Activated CD4-positive, alpha-beta T cell treated with anti-CD3 and anti-CD28 coated beads, Interleukin-2, amount 50 U/mL, for 24 hours (primary cell): ENCODE measurements around the gene PTP4A1.
A peak's percentile ranks its signal among the peaks of the same experiment; 100 is the strongest.
"Not testable (repeated sequence)": the region's sequence is repeated elsewhere in the genome, so short reads cannot be mapped to it uniquely, and the experiment has no call there.

Experiments
- DNase-seq, 2 donors: peaks; one replicate each; pipeline ENCODE4 v3.0.0-alpha.2; 2020; ENCODE audit warnings: low read depth in 1 of 2, low spot score in 1 of 2

Gene PTP4A1

DNA sequence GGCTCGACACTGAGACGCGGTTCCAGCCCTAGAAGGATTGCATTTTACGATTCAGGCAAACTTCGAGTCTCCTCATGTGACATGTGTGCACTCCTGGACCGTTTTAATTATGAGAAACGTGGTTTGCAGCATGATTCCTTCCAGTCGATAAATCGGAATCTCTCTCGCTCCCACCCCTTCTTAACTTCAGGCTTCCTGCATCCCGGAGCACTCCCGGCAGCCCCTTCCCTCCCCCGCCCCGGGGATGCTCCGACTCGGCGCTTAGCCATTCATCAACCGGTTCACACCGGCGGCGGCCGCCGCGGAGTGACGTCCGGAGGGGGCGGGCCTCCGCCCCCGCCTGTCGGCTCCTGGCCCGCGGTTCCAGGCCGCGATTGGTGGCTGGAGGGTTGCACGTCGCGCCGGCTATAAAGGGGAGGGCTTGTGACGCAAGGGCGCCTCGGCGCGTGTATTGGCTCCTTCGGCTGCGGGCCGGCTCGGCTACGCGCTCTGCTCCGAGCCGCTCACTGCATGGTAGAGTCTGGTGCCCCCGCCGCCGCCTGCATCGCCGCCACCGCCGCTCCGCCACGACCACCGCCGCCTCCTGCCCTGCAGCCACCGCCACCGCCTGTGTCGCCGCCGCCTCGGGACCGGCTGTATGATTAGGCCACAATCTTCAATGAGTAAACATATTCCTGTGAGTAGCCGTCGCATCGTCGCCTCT, at the start of gene PTP4A1, which contains the start of gene LOC128125822:
PTP4A1 (plus strand) TSS at position 437 of the 703 bp plus-strand sequence. CDS start 4,401 bp downstream, outside the sequence.
LOC128125822 (plus strand) TSS at position 437 of the 703 bp plus-strand sequence.
- peak; percentile 91 to 95 for DNase-seq

DNA sequence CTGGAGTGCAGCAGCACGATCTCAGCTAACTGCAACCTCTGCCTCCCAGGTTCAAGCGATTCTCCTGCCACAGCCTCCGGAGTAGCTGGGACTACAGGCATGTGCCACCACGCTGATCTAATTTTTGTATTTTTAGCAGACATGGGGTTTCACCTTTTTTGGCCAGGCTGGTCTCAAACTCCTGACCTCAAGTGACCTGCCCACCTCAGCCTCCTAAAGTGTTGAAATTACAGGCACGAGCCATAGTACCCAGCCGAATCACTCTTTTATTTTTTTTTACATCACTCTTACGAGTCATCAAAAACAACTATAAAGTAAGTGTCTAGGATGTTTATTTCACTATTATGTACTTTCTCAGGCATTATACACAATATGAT, 49.4 kb upstream of the PTP4A1 start:
- DNase-seq: not testable (repeated sequence)

DNA sequence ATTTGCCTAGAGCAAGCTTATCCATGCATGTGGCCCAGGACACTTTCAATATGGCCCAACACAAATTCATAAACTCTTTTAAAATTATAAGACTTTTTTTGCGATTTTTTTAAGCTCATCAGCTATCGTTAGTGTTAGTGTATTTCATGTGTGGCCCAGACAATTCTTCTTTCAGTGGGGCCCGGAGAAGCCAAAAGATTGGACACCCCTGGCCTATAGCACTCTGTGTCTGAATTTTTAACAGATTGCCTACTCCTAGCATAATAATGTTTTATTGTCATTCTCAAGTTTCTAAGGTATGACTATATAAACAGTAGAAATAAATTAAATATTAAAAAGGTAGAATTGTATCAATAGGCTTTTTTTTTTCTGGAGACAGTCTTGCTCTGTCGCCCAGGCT, 48.6 kb upstream of the PTP4A1 start:
- no peak for DNase-seq

DNA sequence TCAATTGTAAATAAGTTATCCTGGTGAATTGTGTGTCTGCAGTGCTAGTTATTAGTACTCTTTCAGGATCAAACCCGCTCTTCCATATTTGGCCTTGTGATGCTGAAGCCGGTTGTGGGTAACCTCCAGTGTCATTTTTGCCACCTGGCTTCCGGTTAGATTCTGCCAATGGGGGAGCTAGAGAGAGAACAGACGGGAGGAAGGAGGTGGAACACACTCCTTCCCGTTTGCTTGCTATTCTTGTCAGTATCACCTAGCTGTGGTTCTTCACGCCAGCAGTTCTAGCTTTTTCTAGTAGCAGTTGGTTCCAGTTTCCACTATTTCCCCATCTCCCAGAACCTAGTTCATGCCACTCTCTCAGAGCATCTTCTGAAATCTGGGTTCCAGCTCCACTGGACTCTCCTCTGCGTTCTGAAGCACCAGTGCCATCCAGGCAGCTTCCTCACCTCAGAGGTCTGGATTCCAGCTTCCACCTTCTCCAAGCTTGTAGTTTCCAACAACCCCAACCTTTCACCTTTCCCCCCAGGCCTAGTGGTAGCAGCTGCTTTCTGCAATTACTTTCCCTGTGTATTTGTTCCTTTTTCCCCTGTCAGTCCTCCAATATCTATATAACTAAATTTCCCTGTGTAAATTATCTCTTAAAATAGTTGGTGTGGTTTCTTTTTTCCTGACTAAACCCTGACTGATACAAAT, 46.9 kb upstream of the PTP4A1 start:
- no peak for DNase-seq

DNA sequence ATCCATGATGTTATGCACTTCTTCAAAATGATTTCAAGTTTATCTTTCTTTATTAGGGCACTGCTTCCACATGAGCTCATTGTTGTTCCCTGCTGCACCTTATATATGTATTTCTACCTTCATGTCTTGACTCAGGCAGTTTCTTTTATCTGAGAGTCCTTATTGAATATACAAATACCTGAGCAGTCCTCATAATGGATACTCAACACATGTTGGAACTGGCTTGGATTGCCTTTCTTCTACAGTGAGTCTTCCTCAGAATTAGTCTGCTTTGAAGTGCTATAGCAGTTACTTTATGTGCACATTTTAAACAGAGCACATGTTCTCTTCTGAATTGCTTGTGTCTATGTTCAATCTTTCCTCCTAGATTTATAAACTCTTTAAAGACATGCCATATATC, 45.3 kb upstream of the PTP4A1 start:
- no peak for DNase-seq

DNA sequence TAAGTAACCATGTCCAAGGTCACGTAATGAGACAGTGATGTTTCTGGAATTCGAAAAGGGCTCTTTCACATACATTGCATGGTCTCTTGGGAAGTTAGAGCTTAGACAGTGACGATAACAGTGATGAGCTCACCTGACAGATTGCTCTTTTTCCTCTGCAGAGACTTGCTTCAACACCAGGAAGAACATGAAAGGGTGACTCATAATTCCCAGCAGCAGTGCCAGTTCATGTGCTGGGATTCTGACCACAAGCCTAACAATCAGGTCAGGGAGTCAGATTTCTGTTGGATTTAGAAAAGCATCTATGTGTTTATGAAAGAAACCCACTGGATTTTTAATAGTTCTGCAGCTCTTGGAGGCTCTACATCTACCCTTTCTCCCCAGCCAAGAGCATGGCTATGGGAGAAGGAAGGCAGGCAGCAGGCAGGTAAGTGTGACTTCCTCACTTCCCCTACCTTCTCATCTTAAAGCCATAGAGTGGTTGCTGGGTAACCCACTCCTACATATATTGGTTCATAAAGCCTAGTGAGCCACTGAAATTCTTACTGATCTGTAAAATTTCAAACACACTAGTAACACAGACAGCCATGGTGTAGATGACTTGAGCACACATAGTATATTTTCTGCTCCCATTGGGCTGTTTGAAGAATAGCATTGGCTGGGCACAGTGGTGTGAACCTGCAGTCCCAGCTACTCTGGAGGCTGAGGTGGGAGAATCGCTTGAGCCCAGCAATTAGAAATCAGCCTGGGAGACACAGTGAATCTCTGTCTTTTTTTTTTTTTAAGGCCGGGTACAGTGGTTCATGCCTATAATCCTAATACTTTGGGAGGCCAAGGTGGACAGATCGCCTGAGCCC, 44.4 kb upstream of the PTP4A1 start:
- no peak for DNase-seq

DNA sequence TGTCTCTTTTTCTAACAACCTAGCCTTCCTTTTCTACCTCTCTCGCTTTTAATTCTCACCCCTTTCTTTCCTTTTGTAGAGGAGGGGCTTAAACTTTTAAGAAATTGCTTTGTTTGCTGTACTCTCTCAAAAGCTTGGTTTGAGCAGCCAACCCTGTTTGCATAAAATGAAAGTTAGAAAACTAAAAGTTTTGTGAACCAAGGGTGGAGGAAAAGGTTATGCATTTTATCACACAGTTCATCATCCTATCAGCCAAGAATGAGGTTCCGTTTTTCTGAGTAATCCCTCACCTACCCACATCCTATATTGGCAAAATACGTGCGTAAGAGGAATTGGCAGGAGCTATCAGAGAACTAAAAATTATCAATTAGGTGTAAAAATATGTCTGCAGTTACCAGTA, 42.8 kb upstream of the PTP4A1 start:
- no peak for DNase-seq

DNA sequence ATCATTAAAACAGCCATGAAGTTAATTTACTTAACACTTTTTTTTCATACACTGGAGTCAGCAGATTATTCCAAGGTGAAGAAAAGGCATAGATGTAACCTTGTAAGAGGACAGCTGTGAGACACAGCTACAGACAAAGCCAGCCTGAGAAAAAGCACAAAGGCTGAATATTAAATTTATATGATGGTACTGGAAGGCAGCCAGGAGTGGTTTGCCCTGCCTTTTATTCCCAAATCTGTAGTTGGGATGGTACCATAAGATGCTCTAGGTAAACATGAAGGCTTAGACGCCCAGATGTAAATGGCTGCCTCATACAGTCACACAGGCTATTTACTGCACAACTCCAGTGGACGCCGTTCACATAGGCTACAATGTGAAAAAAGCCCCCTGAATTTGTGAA, 42.1 kb upstream of the PTP4A1 start:
- DNase-seq: no peak

DNA sequence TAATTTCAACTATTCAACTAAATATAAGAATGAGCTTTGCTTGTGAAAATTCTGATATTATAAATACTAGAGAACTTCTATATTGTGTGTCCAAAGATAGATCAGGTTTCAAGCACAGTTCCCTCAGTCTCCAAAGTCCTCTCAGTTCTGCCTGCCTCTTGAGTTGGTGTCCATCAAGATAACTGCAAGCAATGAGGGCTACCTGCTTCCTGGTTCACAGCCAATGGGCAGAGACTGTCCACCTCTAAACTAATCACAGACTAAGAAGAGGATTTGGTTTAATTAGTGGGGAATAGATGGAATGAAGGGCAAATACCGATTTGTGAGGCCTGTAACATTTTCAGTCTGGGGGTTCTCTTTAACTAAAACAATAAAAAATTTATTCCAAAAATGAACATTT, 41.3 kb upstream of the PTP4A1 start:
- DNase-seq: no peak

DNA sequence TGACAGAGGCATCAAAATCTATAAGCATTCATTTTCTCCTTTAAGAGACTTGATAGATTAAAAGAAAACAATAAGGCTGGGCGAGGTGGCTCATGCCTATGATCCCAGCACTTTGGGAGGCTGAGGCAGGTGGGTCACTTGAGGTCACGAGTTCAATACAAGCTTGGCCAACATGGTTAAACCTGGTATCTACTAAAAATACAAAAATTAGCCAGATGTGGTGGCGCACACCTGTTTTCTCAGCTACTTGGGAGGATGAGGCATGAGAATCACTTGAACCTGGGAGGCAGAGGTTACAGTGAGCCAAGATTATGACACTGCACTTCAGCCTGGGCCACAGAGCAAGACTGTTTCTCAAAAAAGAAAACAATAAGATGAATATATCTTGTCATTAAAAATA, 39.3 kb upstream of the PTP4A1 start:
- no peak for DNase-seq

DNA sequence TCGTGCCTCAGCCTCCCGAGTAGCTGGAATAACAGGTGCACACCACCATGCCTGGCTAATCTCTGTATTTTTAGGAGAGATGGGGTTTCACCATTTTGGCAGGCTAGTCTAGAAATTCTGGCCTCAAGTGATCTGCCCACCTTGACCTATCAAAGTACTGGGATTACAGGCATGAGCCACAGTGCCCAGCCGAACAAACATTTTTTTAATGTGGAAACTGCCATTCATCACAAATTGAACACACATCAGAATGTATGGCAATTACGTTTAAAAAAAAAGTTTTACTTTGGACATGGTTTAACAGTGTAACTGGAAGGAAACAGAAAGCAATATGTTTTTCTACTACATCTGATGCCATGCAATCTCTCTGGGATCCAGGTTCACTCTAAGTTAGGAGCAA, 38.3 kb upstream of the PTP4A1 start:
- DNase-seq: no peak

DNA sequence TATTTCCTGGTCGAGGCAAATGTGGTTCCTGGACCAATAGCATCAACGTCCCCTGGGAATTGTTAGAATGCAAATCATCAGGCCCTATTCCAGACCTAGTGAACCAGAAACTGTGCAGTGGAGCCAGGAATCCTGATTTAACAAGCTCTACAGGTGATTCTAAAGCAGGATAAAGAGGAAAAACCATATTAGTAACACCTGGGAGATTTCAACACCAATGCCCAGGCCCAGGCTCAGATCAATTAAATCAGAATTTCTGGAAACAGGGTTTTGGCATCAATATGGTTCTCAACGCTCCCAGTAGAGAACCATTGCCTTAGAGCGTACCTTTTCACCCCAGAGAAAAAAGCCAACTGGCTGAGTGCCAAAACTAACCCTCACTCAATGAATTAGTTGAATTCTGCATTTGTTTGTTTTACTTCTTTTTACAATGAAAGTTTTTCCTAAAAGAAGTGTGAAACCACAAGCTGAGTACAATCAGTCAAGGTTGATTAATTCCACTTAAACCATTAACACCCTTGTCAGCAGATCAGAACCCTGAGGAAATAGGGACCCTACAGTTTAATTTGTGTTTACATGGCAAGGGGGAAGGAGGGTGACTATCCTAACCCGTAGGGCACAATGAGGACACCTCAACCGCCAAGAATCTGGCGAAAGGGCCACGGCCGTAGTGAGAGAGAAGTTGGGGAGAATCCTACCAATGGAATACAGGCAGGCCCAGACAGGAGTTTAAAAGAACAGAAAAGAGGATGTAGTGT, 34.9 kb upstream of the PTP4A1 start:
- DNase-seq: no peak

DNA sequence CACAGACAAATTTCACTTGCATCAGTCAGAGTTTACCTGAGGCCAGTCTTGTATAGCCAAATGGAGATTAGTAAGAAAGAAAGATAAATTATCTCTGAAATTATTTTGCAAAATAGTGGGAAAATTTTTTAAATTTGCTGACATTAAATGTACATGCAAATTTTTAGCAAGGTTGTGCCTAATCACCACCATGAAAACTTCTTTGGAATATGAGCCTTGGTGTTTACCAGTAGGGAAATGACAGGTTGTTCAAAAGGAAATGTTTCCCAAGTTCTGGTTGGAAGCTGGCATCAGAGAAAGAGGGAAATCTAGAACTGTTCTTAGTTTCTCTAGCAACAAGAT, 34.4 kb upstream of the PTP4A1 start:
- no peak for DNase-seq

DNA sequence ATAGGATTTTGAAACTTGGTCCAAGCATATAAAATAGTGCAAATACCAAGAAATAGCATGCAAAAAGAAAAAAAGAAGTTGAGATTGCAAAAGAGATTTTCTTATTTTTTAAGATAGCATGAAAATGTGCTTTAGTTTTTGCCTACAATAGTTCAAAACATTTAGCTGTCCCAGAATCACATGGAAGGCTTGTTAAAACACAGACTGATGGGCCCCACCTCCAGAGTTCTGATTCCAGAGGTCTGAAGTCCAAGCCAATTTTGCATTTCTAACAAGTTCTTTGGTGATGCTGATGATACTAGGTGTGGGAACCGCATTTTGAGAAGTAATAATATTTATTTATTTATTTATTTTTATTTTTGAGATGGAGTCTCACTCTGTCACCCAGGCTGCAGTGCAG, 33.7 kb upstream of the PTP4A1 start:
- DNase-seq: no peak

DNA sequence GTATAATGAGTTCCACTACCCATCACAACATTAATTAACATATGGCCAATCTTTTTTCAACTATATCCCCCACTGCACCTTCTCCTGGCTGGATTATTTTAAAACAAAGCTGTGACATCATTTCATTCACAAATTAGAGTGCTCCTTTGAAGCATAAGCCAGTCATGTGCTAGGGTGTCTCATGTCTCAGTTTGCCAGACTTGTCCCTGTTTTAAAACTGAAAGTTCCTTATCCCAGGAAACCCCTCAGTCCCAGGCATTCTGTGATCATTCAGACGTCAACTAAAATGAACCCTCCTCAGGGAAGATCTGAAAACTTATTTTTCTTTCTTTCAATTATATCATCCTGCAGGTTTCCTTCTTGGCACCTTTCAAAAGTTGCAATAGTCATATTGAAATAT, 29.3 kb upstream of the PTP4A1 start:
- DNase-seq: no peak

DNA sequence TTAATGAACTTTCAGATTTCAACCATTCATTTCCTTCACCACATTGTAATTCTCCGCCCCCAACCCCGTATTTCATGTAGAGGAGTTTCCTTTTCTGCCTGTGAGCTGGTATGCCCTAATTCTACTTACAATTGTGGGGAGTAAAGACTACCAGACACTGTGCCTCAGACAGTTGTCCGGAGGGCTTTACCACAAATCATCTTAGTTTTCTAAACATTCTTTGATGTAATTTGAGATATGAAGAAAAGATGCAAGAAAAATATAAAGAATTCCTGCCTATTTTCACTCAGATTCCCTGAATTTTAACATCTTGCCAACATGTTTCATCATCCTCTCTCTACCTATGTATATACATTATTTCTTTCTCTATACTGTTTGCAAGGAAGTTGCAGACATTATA, 28.3 kb upstream of the PTP4A1 start:
- no peak for DNase-seq

DNA sequence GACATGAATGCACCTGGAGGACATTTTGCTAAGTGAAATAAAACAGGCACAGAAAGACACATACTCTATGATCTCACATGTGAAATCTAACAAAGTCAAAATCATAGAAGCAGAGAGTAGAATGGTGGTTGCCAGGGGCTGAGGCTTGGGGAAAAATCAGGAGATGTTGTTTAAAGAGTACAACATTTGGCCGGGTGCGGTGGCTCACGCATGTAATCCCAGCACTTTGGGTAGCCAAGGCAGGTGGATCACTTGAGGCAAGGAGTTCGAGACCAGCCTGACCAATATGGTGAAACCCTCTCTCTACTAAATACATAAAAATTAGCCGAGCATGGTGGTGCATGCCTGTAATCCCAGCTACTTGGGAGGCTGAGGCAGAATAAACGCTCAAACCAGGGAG, 26.0 kb upstream of the PTP4A1 start:
- DNase-seq: no peak

DNA sequence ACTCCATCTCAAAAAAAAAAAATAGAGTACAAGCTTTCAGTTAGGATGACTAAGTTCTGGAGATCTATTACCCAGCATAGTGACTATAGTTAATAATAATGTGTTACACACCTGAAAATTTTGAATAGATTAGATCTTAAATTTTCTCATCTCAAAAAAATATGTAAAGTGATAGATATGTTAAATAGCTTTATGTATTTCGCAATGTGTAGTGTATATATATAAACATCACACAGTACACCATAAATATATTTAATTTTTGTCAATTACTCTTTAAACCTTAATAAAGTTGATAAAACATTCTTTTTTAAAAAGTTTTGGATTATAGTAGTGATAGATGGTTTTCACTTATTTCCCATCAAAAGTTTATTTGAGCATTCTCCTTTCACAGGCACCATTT, 25.6 kb upstream of the PTP4A1 start:
- no peak for DNase-seq

DNA sequence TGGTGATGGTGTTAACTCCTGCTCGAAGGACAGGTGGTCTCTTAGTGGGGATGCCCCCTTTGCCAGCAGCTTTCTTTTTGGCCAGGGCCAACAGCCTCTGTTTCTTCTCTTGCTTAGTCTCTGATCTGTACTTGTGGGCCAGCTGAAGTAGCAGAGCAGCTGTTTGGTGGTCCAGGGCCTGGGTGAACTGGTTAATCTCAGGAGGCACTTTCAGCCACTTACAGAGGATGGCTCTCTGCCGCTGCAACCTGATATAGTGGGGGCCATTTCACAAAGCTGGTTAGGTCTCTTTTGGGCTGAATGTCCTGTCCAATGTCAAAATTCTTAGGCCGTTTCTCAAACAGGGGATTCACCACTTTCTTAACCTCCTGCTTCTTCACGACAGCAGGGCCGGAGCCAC, 23.2 kb upstream of the PTP4A1 start:
- no peak for DNase-seq

DNA sequence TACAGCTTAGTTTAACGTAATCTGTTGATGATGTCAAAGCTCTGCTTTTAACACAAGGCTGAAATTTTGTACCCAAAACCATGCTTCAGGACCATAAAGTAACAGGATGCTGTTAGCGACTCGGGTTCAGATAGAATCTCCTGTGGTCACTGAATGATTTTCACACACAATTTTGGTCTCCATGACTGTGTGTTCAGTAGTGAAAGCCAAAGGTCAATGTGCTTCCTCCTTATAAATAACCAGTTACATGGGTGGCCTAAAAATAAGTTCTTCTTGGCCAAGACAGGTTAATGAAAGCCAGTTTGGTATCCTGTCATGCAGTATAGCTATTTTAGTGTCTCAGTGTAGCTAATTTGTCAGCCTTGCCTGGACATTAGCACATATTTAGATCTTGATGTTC, 19.1 kb upstream of the PTP4A1 start:
- DNase-seq: no peak

DNA sequence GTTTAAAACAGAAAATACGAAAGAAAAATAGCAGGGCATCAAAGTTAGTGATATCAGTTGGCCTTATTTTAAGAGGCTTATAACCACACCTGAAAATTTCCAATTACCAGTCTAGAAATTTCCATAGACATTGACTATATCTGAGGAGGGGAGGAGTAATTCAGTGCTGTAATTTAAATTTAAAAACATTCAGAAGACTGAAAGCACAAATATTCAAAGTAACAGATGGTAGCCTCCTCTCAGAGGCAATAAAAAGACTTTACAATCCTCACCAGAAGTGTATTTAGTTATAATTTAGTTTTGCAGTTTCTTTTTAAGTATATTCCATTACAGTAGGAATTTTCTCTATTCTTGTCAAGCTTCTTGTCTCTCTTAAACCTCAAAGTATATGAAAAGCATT, 18.4 kb upstream of the PTP4A1 start:
- no peak for DNase-seq
